Type B pancreatic cell (in vitro differentiated cells): ENCODE data around the gene RCC2. TPM values are rescaled to one million over a fixed set of nuclear protein-coding genes. Genes with fewer than 3 reads are reported as not detected.

Experiments used
- DNase-seq: peaks from one replicate; pipeline ENCODE4 v3.0.0; 2021; ENCODE audit warnings: mixed read lengths; ENCODE audit not compliant: unreplicated experiment; ENCODE audit errors: extremely low spot score
- H3K27ac Mint-ChIP-seq: 2 replicates; pipeline ENCODE4 v1.8.0; 2021; ENCODE audit warnings: mild to moderate bottlenecking, mixed read lengths
- H3K27me3 Mint-ChIP-seq: 2 replicates; pipeline ENCODE4 v1.8.0; 2021; ENCODE audit warnings: mixed read lengths
- H3K36me3 Mint-ChIP-seq: 2 replicates; pipeline ENCODE4 v1.8.0; 2021; ENCODE audit warnings: mixed read lengths
- H3K4me1 Mint-ChIP-seq: one replicate; pipeline ENCODE4 v1.8.0; 2021; ENCODE audit warnings: mixed read lengths; ENCODE audit not compliant: unreplicated experiment
- H3K4me3 Mint-ChIP-seq: 2 replicates; pipeline ENCODE4 v1.8.0; 2021; ENCODE audit warnings: mild to moderate bottlenecking, mixed read lengths
- H3K9me3 Mint-ChIP-seq: 2 replicates; pipeline ENCODE4 v1.8.0; 2021; ENCODE audit warnings: mixed read lengths
- total RNA-seq: library from RNA; stranded (reverse); gene quantifications from 2 replicates; pipeline ENCODE4 v1.2.1, GENCODE V29; 2021; ENCODE audit warnings: low replicate concordance
- TF ChIP-seq, protein P1 (sequence below): fragments of 200-600 bp; sonication (generic); conservative IDR thresholded peaks from 2 replicates; pipeline ENCODE4 v1.5.0; 2021; ENCODE audit warnings: antibody characterized with exemption, mild to moderate bottlenecking

Gene RCC2
- total RNA-seq, 1 donor from 2014 or later: 183 TPM

- DNase-seq: no peak
- Mint-ChIP-seq H3K4me1 (no peaks in the 10 kb centered on the region), H3K36me3 (no peaks in the 10 kb centered on the region), H3K27me3 (peaks cover 13% of the 10 kb centered on the region), H3K9me3 (peaks cover 10% of the 10 kb centered on the region), H3K4me3 (no peak overlapping the region), H3K27ac (no peak overlapping the region)
- TF ChIP-seq, protein P1, sequence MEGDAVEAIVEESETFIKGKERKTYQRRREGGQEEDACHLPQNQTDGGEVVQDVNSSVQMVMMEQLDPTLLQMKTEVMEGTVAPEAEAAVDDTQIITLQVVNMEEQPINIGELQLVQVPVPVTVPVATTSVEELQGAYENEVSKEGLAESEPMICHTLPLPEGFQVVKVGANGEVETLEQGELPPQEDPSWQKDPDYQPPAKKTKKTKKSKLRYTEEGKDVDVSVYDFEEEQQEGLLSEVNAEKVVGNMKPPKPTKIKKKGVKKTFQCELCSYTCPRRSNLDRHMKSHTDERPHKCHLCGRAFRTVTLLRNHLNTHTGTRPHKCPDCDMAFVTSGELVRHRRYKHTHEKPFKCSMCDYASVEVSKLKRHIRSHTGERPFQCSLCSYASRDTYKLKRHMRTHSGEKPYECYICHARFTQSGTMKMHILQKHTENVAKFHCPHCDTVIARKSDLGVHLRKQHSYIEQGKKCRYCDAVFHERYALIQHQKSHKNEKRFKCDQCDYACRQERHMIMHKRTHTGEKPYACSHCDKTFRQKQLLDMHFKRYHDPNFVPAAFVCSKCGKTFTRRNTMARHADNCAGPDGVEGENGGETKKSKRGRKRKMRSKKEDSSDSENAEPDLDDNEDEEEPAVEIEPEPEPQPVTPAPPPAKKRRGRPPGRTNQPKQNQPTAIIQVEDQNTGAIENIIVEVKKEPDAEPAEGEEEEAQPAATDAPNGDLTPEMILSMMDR: no peak
Observed at GRCh38 chr1:17361687-17362086, 77.8 kb downstream of the RCC2 start.

- TF ChIP-seq, protein P1: no peak
- Mint-ChIP-seq H3K4me1 (no peaks in the 10 kb centered on the region), H3K4me3 (no peak overlapping the region), H3K9me3 (peaks cover 10% of the 10 kb centered on the region), H3K27me3 (peaks cover 9% of the 10 kb centered on the region), H3K36me3 (no peaks in the 10 kb centered on the region), H3K27ac (no peak overlapping the region)
- DNase-seq: no peak
Observed at GRCh38 chr1:17360272-17360956, 79.1 kb downstream of the RCC2 start.

DNA sequence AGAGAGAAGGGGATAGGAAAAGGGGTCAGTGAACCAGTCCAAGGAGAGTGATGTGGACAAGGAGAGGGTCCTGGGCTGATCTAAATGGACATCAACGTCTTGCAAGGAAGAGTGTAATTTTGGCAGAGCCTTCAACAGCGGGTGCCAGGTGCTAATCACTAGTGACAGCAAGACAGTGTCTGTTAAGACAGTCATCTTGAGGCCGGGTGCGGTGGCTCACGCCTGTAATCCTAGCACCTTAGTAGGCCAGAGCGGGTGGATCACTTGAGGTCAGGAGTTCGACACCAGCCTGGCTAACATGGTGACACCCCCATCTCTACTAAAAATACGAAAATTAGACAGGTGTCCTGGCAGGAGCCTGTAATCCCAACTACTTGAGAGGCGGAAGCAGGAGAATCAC is 79.7 kb downstream of the RCC2 start:
- H3K4me3 Mint-ChIP-seq: no peak overlapping the region
- H3K27me3 Mint-ChIP-seq: peaks cover 9% of the 10 kb centered on the region
- TF ChIP-seq, protein P1: no peak
- H3K27ac Mint-ChIP-seq: no peak overlapping the region
- peaks cover 10% of the 10 kb centered on the region for H3K9me3 Mint-ChIP-seq
- H3K4me1 Mint-ChIP-seq: no peaks in the 10 kb centered on the region
- no peaks in the 10 kb centered on the region for H3K36me3 Mint-ChIP-seq
- no peak for DNase-seq

DNA sequence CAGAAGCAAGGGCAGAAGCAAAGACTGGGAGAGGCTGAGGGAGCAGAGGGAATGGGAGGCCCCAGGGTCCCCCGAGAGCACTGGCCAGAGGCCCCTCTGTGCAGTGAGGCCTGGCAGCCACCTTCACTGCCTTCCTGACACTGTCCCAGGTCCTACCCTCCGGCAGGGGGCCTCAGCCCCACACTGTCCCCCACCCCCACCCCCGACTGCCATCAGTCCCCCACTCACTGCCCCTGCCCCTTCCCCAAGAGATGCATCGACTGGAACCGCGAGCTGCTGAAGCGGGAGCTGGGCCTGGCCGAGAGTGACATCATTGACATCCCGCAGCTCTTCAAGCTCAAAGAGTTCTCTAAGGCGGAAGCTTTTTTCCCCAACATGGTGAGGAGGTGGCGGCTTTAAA is 80.4 kb downstream of the RCC2 start:
- no peak overlapping the region for H3K27ac Mint-ChIP-seq
- no peak overlapping the region for H3K4me3 Mint-ChIP-seq
- peaks cover 4% of the 10 kb centered on the region for H3K9me3 Mint-ChIP-seq
- DNase-seq: no peak
- TF ChIP-seq, protein P1: no peak
- H3K36me3 Mint-ChIP-seq: no peaks in the 10 kb centered on the region
- peaks cover 9% of the 10 kb centered on the region for H3K27me3 Mint-ChIP-seq
- H3K4me1 Mint-ChIP-seq: no peaks in the 10 kb centered on the region

- Mint-ChIP-seq H3K27me3 (peaks cover 5% of the 10 kb centered on the region), H3K27ac (no peak overlapping the region), H3K36me3 (no peaks in the 10 kb centered on the region), H3K4me3 (no peak overlapping the region), H3K4me1 (no peaks in the 10 kb centered on the region), H3K9me3 (no peaks in the 10 kb centered on the region)
- TF ChIP-seq, protein P1: no peak
- DNase-seq: no peak
Observed at GRCh38 chr1:17358557-17358956, 80.9 kb downstream of the RCC2 start.

Other genes starting within 250 kb of the RCC2 start
- gene PADI1, start 234.5 kb downstream of the RCC2 start, total RNA-seq: 21.2 and 35.5 TPM in 2 replicates
- not detected in 2 replicates for gene PADI3, start 190.6 kb downstream of the RCC2 start, total RNA-seq
- gene PADI4, start 131.5 kb downstream of the RCC2 start, total RNA-seq: not detected in 2 replicates
- gene PADI6, start 67.5 kb downstream of the RCC2 start, total RNA-seq: not detected in 2 replicates
- 36.0 and 48.0 TPM in 2 replicates for gene ARHGEF10L, start 100.0 kb upstream of the RCC2 start, total RNA-seq